GM12878 (cell line): Measurements from ENCODE around the gene TRAPPC2. TPM values are rescaled to one million over a fixed set of nuclear protein-coding genes. Genes with fewer than 3 reads are reported as not detected.

ENCODE experiments used
- ATAC-seq: fragments of 200-7000 bp; cut with Tn5 transposase; 3 replicates; pipeline ENCODE4 v1.9.1; 2020; ENCODE audit warnings: mild to moderate bottlenecking, moderate library complexity
- BruUV-seq: library from RNA; stranded (reverse); fragments of 400-500 nt; replicated peaks from 2 replicates; lab custom pipeline; 2021; lab: Mats Ljungman, UMichigan
- CTCF ChIA-PET: fragments of 300-600 bp; sonication (Branson Sonifier 250); formaldehyde crosslinking; extraction: SDS; loops from one replicate; lab custom pipeline; 2021; ENCODE audit warnings: inconsistent platforms; lab: Yijun Ruan, JAX
- POLR2A ChIA-PET: fragments of 350-600 bp; formaldehyde crosslinking; extraction: SDS; loops from one replicate; lab custom pipeline; 2021; ENCODE audit warnings: inconsistent platforms; lab: Charles Lee
- RAD21 ChIA-PET: fragments of 300-600 bp; sonication (Branson Sonifier 250); formaldehyde crosslinking; loops from one replicate; lab custom pipeline; 2023; ENCODE audit warnings: antibody characterized with exemption; ENCODE audit not compliant: unreplicated experiment; lab: Charles Lee
- SMC1A ChIA-PET: fragments of 300-600 bp; sonication (Branson Sonifier 250); formaldehyde crosslinking; loops from one replicate; lab custom pipeline; 2023; ENCODE audit not compliant: unreplicated experiment, uncharacterized antibody; lab: Charles Lee
- DNase-seq: peaks from one replicate; pipeline ENCODE4 v3.0.0-alpha.2; 2011; ENCODE audit warnings: low read depth, low spot score
- FAIRE-seq: peaks from 3 replicates; lab custom pipeline; 2011; peaks lifted over from hg19 to GRCh38; lab: Jason Lieb, UNC
- H2AFZ ChIP-seq: 2 replicates; pipeline ENCODE4 v1.6.0; 2011; ENCODE audit warnings: low read depth, low read length, control low read depth; ENCODE audit not compliant: control insufficient read depth
- H3K27ac ChIP-seq: 2 replicates; pipeline ENCODE4 v1.5.1; 2011; ENCODE audit warnings: control low read depth; ENCODE audit not compliant: control insufficient read depth, insufficient read depth
- H3K27me3 ChIP-seq, 2 experiments: replicated peaks in 1 of 2; 2 replicates each; pipeline versions ENCODE4 v1.6.0 to v1.6.1; 2011; ENCODE audit warnings: low read length in 1 of 2; ENCODE audit not compliant: control insufficient read depth in 2 of 2, insufficient read depth in 2 of 2
- H3K36me3 ChIP-seq, 2 experiments: 2 replicates each; pipeline ENCODE4 v1.5.1; 2011; ENCODE audit warnings: low read length in 1 of 2; ENCODE audit not compliant: control insufficient read depth in 2 of 2, insufficient read depth in 2 of 2
- H3K4me1 ChIP-seq: 2 replicates; pipeline ENCODE4 v1.6.1; 2011; ENCODE audit warnings: mild to moderate bottlenecking, low read length, moderate library complexity, mixed read lengths; ENCODE audit not compliant: control insufficient read depth, insufficient read depth
- H3K4me2 ChIP-seq: 2 replicates; pipeline ENCODE4 v1.6.0; 2011; ENCODE audit warnings: control low read depth; ENCODE audit not compliant: control insufficient read depth, insufficient read depth
- H3K4me3 ChIP-seq: fragments of 200-600 bp; sonication (generic); 2 replicates; pipeline ENCODE4 v1.5.1; 2016
- H3K79me2 ChIP-seq: 2 replicates; pipeline ENCODE4 v1.6.0; 2011; ENCODE audit warnings: low read length; ENCODE audit not compliant: control insufficient read depth, insufficient read depth
- H3K9ac ChIP-seq: 2 replicates; pipeline ENCODE4 v1.8.0; 2011; ENCODE audit warnings: low read length, control low read depth, mixed read lengths; ENCODE audit not compliant: control insufficient read depth, insufficient read depth
- H3K9me3 ChIP-seq: replicated peaks from 3 replicates; pipeline ENCODE4 v1.5.1; 2011; ENCODE audit warnings: mild to moderate bottlenecking, low read length; ENCODE audit not compliant: control insufficient read depth, insufficient read depth
- H4K20me1 ChIP-seq: 2 replicates; pipeline ENCODE4 v1.6.0; 2011; ENCODE audit not compliant: control insufficient read depth, insufficient read depth
- CEBPB ChIP-seq, 2 experiments: fragments of 150-350 bp in 1 of 2; IDR thresholded peaks; 2 replicates each; pipeline ENCODE4 v1.6.1; 2012 to 2014; ENCODE audit warnings: low read depth in 2 of 2, low read length in 2 of 2, borderline replicate concordance in 1 of 2, inconsistent platforms in 1 of 2
- POLR2A ChIP-seq: IDR thresholded peaks from 2 replicates; pipeline ENCODE4 v1.6.1; 2011; ENCODE audit warnings: low read depth, mild to moderate bottlenecking, low read length
- POLR2AphosphoS2 ChIP-seq: IDR thresholded peaks from 2 replicates; pipeline ENCODE4 v1.6.1; 2011; ENCODE audit warnings: low read depth, mild to moderate bottlenecking, low read length, improper control_type of control experiment, moderate library complexity
- SUPT20H ChIP-seq: IDR thresholded peaks from 2 replicates; pipeline ENCODE4 v1.6.1; 2011; ENCODE audit warnings: low read depth, mild to moderate bottlenecking, low read length, moderate library complexity, borderline replicate concordance; ENCODE audit not compliant: control insufficient read depth
- TARDBP ChIP-seq: IDR thresholded peaks from 2 replicates; pipeline ENCODE4 v1.6.1; 2016; ENCODE audit warnings: borderline replicate concordance
- ZNF274 ChIP-seq: IDR thresholded peaks from one replicate; pipeline ENCODE4 v1.8.0; 2011; ENCODE audit not compliant: insufficient read length, insufficient read depth
- WGBS: methylation state at CpG from one replicate; pipeline ENCODE4 v1.1.6; 2016; ENCODE audit warnings: low lambda C conversion rate; ENCODE audit not compliant: insufficient replicate concordance, insufficient coverage; ENCODE audit errors: missing lambda C conversion rate; 5-methylcytosine and 5-hydroxymethylcytosine counted together
- in situ Hi-C: fragments of 300-500 bp; cut with MboI; formaldehyde crosslinking; loops from 9 replicates; pipeline ENCODE4 v1.14.3; 2018; ENCODE audit warnings: mixed read lengths
- intact Hi-C: fragments of 100-400 bp; cut with micrococcal nuclease; formaldehyde crosslinking; loops from one replicate; pipeline ENCODE4 v1.14.2; 2022; ENCODE audit not compliant: unreplicated experiment
- polyA plus RNA-seq, 11 experiments: library from polyadenylated mRNA; depleted of rRNA in 4 of 11; unstranded in 6 of 11; stranded (reverse) in 5 of 11; fragments of >200 nt; fragmentation: Nextera tagmentation in 4 of 11; fragmentation: Illumina TruSeq in 1 of 11; extraction: Ambion mirVana in 4 of 11; extraction: Trizol in 1 of 11; gene quantifications; 1 replicate in 1 of 11; 2 replicates in 10 of 11; pipeline versions ENCODE4 v1.2.1 to v1.2.3, GENCODE V29; 2011 to 2016; ENCODE audit warnings: inconsistent platforms in 2 of 11, missing spikeins in 2 of 11, low read depth in 1 of 11
- total RNA-seq, 4 experiments: library from RNA; depleted of rRNA in 3 of 4; stranded (reverse); fragments of >200 nt in 3 of 4; fragmentation: Illumina TruSeq in 1 of 4; extraction: Trizol in 1 of 4; gene quantifications; 2 replicates each; pipeline versions ENCODE4 v1.2.1 to v1.2.3, GENCODE V29; 2013 to 2021

TRAPPC2 gene
- total and polyA plus RNA-seq, 10 of the 15 experiments (the other 5 are each of a cell fraction or from before 2014, with no cell fraction given): 12.4 to 28.4 (median 21.3) TPM

GRCh38 chrX:13692771-13693231 lies 41.6 kb downstream of the TRAPPC2 start:
- 30% methylated on average over 5 of the region's 5 CpGs for WGBS
- Histone ChIP-seq H3K4me3 (peak overlapping the region; percentile 66), H3K79me2 (peaks cover 89% of the 10 kb centered on the region), H4K20me1 (0 out of 2 replicates have a peak, but pooled peaks cover 2% of the 10 kb centered on the region), H3K9me3 (no peaks in the 10 kb centered on the region; the same call in 2 of the 3 replicates), H3K4me2 (peak overlapping the region; percentile 78), H3K36me3 (no peaks in the 10 kb centered on the region; a peak in 1 of 4 replicates), H3K4me1 (peaks cover 24% of the 10 kb centered on the region), H3K9ac (peak overlapping the region; percentile 67)
- no peak for FAIRE-seq
- ChIA-PET SMC1A (interaction anchor here (1.0 to 13.8 kb wide), 8 partner anchors 16 to 65 kb away, joined by 3 to 198 read pairs (median 60); partner anchors contain the start of genes OFD1 and TRAPPC2), CTCF (interaction anchor here (1.3 to 10.2 kb wide), 5 partner anchors 23 to 63 kb away, joined by 3 to 89 read pairs (median 10); partner anchors contain the start of genes OFD1 and TRAPPC2), RAD21 (interaction anchor here (1.4 to 11.4 kb wide), 10 partner anchors 22 to 606 kb away, joined by 3 to 201 read pairs (median 23); partner anchors contain the start of genes OFD1, TCEANC and TRAPPC2)
- intact Hi-C loops: loop anchor here (1.0 to 10.0 kb wide), 2 partner anchors 34 to 738 kb away; no protein-coding TSS in a partner anchor
- no TSS peak for BruUV-seq
- no peak for TF ChIP-seq POLR2A
- no peak for TF ChIP-seq ZNF274
- TF ChIP-seq POLR2AphosphoS2: 0 out of 2 replicates have a peak, but pooled peaks have one; percentile 43
- TF ChIP-seq TARDBP: no peak
- no peak for TF ChIP-seq SUPT20H
- TF ChIP-seq CEBPB (IDR thresholded peaks at IDR 0.05; ENCODE audit: borderline replicate concordance in 1 of 2, low read depth in 2 of 2, low read length in 2 of 2): no peak
- TF ChIP-seq, all 136 proteins: peak for 1
- in situ Hi-C loops: no loop called here
- no peak overlapping the region for H2AFZ ChIP-seq
- peak overlapping the region; percentile 69 for H3K27ac ChIP-seq
- DNase-seq (no peak), ATAC-seq (no peak)
- H3K27me3 ChIP-seq: no peaks in the 10 kb centered on the region
- POLR2A ChIA-PET: interaction anchor here (0.8 to 10.2 kb wide), 6 partner anchors 22 to 69 kb away, joined by 3 to 130 read pairs (median 6); partner anchors contain the start of genes OFD1 and TRAPPC2
